ENCODE results near the gene CUL3.

GRCh38 chr2:224565452-224566035 is 19.6 kb downstream of the CUL3 start:
- TF ChIP-seq CTCF (IDR thresholded peaks at IDR 0.05 in 2 of 3, conservative IDR thresholded peaks at IDR 0.05 in 1 of 3; ENCODE audit: control insufficient read depth in 2 of 3, extremely low read depth in 1 of 3, insufficient read depth in 1 of 3, low read depth in 3 of 3, low read length in 3 of 3) (no peak), RAD51 (IDR thresholded peaks at IDR 0.05) (no peak), CBX5 (IDR thresholded peaks at IDR 0.05; ENCODE audit: low read depth) (no peak), NRF1 (conservative IDR thresholded peaks at IDR 0.05; ENCODE audit: low read depth, low read length) (no peak), TCF7 (IDR thresholded peaks at IDR 0.05; ENCODE audit: borderline replicate concordance) (no peak), EZH2 (IDR thresholded peaks at IDR 0.05; ENCODE audit: borderline replicate concordance, control insufficient read depth, low read depth, low read length) (no peak), POLR2AphosphoS5 (IDR thresholded peaks at IDR 0.05; ENCODE audit: low read length) (no peak), SMARCA5 (IDR thresholded peaks at IDR 0.05) (no peak), ZZZ3 (IDR thresholded peaks at IDR 0.05; ENCODE audit: control insufficient read depth, insufficient read length, low read depth) (no peak), TAF1 (IDR thresholded peaks at IDR 0.05; ENCODE audit: borderline replicate concordance, low read depth, low read length) (no peak), RFX5 (IDR thresholded peaks at IDR 0.05; ENCODE audit: low read depth, low read length) (no peak), SMC3 (IDR thresholded peaks at IDR 0.05; ENCODE audit: borderline replicate concordance, low read length) (no peak)

All from GM12878 (cell line).